DMS 273 (cell line): ENCODE data around the gene PXN.
"Not testable (repeated sequence)": the region's sequence is repeated elsewhere in the genome, so short reads cannot be mapped to it uniquely, and the experiment has no call there.

Source experiments
- DNase-seq: peaks from one replicate; lab custom pipeline; 2025; ENCODE audit not compliant: unreplicated experiment; lab: John Stamatoyannopoulos, UW

Gene PXN

DNA sequence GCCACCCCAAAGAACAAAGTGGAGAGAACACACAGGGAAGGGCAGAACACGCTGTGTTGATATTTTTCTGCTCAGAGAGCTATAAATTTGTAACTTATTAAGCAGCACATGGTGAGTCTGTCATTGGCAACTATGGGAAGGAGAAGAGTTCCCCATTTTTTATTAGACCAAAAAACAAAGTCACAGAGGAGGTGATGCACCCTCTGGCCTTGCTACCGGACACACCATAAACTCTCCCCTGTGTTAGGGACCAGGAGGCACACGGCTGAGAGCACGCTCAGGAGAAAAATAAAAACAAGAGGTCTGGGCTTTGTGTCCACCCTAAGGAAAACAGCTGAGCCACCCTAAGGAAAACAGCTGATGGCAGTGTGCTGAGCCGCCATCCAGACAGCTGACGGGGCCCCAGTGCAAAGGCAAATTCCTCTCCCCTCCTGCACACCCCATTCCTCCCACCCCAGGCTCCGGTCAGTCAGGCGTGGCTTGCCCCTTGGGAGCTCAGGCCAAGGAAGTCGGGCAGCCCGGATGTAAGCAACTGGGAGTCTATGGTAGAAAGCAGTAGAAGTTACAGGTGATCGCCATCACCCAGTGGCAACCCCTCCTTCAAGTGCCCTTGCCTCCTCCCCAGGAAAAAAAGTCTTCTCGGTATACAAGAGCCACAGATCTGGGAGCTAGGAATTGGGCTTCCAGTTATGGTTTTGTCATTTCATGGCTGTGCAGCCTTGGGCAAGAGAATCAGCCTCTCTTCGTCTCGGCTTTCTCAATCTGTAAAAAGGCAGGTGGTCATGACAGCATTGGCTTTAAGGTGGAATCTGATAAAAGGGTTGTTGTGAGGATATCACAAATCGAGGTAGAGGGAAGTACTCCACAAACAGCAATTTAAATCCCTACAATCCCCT is 2.4 kb downstream of the PXN start:
- no peak for DNase-seq

DNA sequence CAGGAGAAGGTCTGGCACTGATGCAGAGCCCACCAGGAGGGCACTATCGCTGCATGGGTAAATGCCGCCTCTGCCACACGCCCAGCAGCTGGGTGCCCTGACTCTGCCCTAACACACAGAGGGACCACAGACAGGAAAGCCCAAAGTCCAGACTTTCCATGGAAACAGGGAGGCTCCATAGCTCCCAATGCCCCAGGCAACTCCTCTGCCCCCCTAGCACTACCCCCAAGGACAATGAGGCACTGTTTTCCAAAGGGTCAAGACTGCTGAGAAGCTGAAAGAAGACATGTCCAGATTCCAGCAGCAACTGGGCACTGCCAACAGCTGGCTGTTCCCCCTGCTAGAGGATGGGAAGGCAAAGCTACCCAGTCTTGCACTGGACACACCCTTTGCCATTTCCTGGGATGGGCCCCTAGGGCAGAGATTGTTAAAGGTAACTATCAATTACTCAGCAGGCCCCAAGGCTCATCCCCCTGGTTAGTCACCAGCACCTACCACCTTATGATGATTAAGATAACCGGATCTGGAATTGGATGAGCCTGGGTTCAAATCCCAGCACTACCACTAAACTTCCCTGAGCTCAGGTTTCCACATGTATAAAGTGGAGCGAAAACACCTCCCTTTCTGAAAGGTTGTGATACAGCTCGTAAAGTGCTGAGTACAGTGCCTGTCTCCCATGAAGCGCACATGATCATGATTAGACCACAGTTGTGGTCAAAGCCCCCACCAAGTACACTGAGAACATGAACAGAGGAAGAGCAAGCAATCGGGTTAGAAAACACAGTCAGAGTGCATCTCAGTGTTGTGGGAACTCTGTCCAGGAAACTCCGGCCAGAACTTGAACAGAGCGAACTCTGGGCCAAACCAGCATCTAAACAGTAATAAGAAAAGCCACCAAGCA is 3.3 kb downstream of the PXN start:
- DNase-seq, result no peak

DNA sequence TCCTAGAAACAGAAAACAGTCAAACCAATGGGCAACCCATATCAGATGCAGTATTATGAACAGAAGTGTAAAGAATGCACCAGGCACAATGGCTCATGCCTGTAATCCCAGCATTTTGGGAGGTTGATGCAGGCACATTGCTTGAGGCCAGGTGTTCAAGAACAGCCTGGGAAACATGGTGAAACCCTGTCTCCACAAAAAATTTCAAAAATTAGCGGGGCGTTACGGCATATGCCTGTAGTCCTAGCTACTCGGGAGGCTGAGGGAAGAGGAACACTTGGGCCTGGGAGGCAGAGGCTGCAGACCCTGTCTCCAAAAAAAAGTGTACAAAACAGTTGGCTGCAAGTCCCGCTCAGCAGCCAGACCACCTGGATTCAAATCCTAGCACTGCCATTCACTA is 4.9 kb downstream of the PXN start:
- no peak for DNase-seq

DNA sequence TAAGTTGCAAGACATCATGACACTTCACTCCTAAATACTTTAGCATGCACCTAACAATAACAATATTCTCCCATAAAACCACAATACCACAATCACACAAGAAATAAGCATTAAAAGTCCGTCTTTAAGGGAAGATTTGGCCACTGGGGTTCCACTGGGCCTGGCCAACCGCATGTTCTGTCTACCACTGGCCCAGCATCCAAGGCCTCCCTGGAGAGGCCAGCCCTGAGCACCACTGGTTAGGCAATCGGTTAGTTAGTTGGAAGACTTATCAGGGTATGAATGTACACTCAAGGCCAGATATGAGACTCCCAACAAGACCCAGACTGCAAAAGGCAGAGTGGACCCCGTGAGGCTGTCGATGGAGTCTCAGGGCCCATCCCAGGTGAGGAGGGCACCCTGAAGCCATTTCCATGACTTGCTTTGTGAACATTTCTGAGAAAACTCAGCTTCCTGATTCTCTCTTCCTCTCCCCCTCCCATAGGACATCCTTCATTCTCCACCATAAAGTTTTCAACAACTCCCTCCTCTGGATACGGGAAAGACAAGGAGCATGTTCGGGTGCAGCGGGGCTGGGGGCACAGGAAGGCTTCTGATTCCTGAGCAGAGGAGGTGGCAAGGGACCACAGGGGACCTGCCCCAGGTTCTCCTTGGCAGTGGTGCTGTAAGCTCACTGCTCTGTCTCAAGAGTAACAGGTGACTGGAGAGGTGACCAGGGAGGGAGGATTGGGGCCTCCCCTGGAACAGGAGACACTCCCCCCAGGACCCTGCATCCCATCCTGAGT is 5.9 kb downstream of the PXN start:
- no peak for DNase-seq

DNA sequence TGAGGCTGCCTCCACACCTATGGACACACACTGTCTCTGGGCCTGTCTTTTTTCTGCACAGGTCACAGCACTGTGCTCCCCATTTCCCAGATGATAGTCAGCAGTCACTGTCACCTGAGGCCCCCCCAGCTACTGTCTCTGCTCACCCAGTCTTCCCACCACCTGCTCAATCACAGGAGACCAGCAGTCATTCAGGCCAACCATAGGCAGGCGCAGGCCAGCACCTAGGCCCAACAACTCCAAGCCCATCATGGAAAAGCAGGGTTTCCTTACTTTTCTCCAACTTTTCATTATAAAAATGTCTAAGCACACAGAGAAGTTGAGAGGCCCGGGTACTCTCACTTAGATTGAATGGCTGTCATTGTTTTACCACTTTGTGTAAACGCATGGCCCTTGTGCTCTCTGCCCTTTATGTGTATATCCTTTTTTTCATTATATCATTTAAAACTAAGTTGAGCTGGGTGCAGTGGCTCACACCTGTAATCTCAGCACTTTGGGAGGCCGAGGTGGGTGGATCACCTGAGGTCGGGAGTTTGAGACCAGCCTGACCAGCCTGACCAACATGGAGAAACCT is 7.1 kb downstream of the PXN start:
- DNase-seq, result no peak

DNA sequence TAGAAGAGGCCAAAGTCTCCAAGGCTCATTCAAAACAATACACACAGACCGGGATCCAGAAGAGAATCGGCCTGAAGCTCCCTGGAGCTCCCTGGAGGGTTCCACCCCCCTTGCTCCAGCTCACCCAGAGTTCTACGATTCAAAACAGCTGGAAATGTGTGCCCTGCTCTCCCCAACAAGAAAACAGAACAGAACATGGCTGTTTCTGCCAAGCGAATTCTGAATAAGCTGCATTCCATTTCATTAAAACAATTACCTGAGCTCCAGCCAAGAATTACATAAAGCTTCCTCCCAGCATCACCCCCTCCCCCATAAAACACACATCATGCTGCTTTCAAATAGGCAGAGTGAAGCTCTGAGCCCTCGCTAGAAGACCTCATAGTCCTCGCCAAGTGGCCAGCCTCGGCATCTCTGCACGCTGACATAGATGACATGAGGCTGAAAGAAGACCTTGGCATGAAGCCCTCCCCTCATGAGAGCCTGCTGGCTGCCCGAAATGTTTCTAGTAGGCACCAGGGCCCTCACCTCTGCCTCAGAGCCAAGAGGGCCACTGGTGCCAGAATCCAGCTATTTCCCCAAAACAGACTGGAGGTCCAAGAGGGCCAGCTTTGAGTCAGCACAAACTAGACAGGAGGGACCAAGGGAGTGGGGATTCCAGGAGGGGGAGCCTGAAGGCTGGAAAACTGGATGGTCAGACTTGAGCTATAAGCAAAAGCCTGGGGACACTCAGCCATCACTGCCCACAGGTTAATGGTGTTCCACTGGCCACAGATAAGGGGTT is 8.3 kb downstream of the PXN start:
- DNase-seq, result peak; percentile 60

DNA sequence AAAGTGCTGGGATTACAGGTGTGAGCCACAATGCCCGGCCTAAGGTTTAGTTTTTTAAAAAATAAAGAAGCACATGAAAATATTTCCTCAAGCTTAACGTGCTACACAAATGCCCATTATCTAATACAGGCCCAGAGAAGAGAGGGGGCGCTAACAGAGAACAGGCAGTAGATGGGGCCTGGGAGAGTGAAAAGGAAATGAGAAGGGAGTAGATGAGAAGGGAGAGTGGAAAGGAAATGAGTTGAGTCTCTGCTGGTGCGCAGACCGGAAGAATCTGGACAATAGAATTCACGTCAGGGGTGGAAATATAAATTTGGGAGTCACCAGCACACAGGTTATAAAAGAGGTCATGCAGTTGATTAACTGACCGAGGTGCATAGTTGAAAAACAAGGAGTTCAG is 10.7 kb downstream of the PXN start:
- DNase-seq, result no peak

DNA sequence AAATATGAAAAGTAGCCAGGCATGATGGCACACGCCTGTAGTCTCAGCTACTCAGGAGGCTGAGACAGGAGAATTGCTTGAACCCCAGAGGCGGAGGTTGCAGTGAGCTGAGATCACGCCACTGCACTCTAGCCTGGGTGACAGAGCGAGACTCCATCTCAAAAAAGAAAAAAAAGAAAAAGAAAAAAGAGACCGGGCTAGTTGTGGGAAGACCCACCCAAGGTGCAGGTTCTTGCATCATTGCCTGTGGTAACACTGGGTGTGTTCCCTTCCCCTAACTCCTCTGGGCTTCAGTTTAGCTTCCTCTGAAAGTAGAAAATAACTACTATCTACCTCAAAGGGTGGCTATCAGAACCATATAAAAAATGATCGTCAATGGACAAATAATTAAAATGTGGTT is 12.2 kb downstream of the PXN start:
- not testable (repeated sequence) for DNase-seq

DNA sequence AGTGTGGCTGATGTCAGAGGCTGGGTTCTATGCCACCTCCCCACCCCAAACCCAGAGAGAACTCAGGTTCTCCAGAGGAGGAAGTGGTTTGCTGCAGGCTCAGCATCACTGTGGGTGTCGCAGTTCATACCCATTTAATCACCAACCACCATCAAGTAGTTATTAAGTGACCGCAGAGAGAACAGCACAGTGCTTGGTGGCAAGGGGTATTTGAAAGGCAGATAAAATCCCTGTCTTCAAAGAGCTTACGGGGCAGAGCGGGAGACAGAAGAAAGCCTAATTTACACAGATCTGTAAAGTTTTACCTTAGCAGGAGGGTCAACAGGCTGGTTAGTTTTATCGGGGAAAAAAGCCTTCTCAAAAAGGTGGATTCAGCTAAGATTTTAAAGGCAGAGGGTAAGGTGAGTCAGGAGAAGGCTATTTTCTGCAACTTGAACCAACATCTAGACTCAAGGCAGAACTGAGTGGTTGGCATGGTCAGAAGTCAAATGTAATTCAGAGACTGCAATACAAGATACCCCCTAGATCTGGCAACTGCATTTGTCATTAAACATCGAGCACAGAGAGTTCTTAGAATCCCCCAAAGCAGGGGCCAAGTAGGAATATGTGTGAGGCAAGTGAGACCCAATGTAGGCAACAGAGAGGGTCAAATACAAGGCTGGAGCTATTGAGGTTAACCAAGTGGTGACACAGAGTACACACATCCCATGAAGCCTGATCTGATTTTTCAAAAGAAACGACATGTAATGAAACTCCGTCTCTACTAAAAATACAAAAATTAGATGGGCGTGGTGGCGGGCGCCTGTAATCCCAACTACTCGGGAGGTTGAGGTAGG is 13.2 kb downstream of the PXN start:
- DNase-seq, result no peak

DNA sequence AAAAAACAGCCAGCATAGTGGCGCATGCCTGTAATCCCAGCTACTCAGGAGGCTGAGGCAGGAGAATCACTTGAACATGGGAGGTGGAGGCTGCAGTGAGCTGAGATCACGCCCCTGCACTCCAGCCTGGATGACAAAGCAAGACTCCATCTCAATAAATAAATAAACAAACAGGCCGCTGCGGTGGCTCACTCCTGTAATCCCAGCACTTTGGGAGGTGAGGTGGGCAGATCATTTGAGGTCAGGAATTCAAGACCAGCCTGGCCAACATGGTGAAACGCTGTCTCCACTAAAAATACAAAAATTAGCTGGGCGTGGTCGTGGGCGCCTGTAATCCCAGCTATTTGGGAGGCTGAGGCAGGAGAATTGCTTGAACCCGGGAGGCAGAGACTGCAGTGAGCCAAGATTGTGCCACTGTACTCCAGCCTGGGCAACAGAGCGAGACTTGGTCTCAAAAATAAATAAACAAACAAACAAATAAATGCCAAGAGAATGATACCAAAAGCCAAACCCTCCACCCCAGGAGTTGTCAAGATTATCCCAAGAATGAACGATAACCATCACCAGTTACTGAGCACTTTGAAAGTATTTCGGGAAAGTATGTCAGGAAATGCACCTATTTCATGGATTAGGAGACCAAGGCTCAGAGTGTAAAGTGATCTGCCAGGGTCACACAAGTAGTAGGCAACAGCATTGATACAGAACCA is 14.0 kb downstream of the PXN start:
- not testable (repeated sequence) for DNase-seq

DNA sequence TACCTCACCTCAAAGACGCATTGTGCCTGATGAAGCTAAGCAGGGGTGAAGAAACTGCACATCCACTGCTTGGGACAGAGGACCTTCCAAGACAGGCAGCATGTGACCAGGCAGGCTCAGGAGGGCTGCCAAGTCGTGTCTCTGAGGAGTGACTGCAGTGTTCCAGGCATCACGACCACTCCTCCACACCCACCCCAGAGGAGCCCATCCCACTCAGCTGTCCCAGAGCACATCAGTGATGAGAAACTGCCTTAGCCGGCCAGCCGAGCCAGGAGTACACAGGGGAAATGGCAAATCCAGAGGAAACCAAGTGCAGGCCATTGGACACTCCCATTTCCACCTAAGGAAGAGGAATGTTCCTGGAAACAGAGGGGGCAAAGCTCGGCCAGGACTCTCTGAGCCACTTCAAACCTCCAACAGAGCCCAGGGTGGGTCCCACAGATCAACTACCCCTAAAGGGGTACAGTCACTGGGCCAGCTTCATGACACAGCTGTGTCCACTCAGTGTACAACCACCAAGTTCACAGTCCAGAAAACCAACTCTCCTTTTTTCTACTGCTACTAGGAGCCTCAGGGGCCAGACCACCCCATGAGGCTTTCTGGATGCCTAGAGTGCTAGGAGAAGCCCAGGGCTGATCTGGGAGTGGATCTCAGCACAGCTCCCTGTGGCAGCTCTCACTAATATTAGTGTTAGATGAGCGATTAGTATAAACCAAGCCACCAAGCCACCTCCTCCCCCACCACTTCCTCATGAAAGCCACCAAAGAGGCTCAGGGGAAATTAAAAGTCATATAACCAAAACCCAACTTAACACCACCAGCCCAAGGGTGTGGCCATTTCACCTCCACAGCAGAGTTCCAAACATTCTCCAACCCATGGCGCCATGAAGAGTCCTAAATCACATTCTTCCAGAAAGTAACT is 15.4 kb downstream of the PXN start:
- DNase-seq, result no peak

DNA sequence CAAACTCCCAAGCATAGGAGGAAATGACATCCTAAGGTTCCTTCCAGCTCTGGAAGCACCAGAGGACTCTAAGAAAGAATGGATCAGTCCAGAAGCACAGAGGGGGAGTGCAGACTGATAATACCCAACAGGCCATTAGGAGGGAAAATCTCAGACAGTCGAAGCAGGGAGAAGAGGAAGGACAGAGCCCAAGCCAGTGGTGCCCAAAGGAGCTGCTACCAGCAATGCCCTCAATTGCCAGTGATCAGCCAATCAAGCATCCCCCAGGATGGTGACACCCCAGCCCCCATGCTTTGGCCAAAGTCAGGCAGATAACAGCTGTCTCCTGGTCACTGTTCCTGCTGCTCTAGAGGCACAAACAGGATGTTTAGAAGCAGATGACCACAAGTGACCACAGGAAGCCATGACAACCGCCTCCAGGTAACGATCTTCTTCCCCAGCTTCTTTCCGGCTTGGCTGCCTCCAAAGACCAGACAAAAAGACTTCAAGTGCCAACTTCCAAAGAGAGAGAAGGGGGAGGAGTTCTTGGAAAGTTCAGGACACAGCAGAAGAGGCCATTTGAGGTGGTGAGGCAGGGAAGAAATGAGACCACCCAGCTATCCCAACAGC is 16.2 kb downstream of the PXN start:
- no peak for DNase-seq

DNA sequence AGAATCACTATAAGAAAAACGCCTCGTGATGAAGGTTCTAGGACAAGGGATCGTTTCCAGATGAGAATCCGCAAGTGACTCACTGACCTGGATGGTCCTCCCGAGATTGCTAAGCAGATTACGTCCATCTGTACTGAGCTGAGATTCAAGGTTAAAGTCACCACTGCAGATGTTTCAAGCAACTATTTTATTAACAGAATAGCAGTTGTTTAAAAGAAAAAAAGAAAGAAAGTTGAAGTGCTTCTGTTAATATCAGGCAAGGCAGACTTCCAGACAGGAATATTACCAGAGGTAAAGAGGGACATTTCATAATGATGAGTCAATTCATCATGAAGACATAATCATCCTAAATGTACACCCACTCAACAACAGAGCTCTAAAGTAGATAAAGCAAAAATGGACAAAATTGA is 17.9 kb downstream of the PXN start:
- DNase-seq, result no peak

DNA sequence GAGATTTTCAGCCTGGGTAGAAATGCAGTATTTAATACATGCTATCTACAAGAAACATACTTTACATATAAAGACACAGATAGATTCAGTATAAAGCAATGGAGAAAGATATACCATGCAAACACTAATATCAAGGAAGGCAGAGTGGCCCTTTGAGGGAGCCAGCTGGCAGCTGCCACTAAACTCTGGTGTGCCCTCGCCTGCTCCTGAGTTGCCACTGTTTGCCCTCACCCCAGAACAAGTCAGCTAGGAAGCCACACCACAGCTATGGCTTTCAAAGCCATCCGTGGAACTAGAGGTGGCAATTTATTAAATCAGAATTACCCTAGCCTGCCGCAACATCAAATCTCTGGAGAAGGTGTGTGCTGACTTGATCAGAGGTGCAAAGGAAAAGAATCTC is 18.3 kb downstream of the PXN start:
- DNase-seq, result peak; percentile 41

DNA sequence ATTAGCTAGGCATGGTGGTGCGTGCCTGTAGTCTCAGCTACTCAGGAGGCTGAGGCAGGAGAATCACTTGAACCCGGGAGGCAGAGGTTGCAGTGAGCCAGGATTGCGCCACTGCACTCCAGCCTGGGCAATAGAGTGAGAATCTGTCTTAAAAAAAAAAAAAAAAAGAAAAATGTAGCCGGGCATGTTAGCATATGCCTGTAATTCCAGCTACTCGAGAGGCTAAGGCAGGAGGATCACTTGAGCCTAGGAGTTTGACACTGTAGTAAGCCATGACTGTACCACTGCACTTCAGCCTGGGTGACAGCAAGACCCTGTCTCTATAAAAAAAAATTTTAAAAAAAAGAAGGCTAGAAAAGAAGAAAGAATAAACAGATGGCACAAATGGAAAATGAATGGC is 18.8 kb downstream of the PXN start:
- not testable (repeated sequence) for DNase-seq

DNA sequence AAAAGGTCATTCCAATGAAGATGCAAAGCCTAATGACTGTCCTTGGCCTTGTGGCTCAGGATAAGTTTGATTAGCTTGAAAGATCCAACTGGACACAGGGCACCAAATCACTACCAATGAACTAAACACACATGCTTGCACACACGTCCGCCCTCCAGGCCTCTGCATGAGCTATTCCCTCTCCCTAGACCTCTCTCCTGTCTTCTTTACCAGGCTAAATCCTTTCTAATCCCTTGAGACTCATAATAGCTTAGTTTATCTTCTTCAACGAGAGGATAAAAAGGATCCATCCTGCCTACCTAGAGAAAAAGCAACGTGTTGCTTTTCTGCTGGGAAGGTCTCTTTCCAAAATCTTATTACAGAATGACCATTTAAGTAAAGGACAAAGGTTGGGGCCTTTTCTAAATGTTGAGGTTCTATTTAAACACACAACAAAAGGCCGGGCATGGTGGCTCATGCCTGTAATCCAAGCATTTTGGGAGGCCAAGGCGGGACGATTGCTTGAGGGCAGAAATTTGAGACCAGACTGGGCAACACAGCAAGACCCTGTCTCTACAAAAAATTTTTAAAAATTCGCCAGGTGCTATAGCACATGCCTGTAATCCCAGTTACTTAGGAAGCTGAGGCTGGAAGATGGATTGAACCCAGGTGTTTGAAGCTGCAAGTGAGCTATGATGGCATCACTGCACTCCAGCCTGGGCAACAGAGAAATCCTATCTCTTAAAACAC is 22.4 kb downstream of the PXN start:
- no peak for DNase-seq
